Measurements from ENCODE around the gene CLMN. TPM values are rescaled to one million over a fixed set of nuclear protein-coding genes. Genes with fewer than 3 reads are reported as not detected.

Gene CLMN
- total and polyA plus RNA-seq, 2 donors: 0.71 to 1.9 TPM

GRCh38 chr14:95195031-95195430 lies 124.7 kb downstream of the CLMN start:
- Histone ChIP-seq H3K27ac (ENCODE audit: low read depth in 1 of 2, low read length in 1 of 2) (no peak overlapping the region), H3K4me3 (ENCODE audit: low read length in 2 of 2) (no peak overlapping the region), H3K4me1 (ENCODE audit: control insufficient read depth in 2 of 2, insufficient read depth in 2 of 2, low read length in 2 of 2) (peaks cover 0 to 4% of the 10 kb centered on the region in 2 donors), H3K9me3 (ENCODE audit: control insufficient read depth in 2 of 2, insufficient read depth in 1 of 2, low read length in 1 of 2) (no peaks in the 10 kb centered on the region), H3K27me3 (ENCODE audit: control insufficient read depth in 2 of 2, insufficient read depth in 1 of 2, low read length in 1 of 2) (no peaks in the 10 kb centered on the region), H3K36me3 (ENCODE audit: control insufficient read depth in 2 of 2, insufficient read depth in 2 of 2, low read length in 1 of 2) (no peaks in the 10 kb centered on the region)
- DNase-seq (ENCODE audit: low read depth in 6 of 9, low spot score in 9 of 9): no peak
- WGBS: 98% methylated on average over 6 of the region's 6 CpGs

- no peak for DNase-seq (ENCODE audit: low read depth in 6 of 9, low spot score in 9 of 9)
- H3K27ac ChIP-seq (ENCODE audit: low read depth in 1 of 2, low read length in 1 of 2): no peak overlapping the region
- no peak overlapping the region for H3K4me3 ChIP-seq (ENCODE audit: low read length in 2 of 2)
- no peaks in the 10 kb centered on the region for H3K9me3 ChIP-seq (ENCODE audit: control insufficient read depth in 2 of 2, insufficient read depth in 1 of 2, low read length in 1 of 2)
- no peaks in the 10 kb centered on the region for H3K36me3 ChIP-seq (ENCODE audit: control insufficient read depth in 2 of 2, insufficient read depth in 2 of 2, low read length in 1 of 2)
- 93% methylated on average over 6 of the region's 6 CpGs for WGBS
- peaks cover 0 to 4% of the 10 kb centered on the region in 2 donors for H3K4me1 ChIP-seq (ENCODE audit: control insufficient read depth in 2 of 2, insufficient read depth in 2 of 2, low read length in 2 of 2)
- H3K27me3 ChIP-seq (ENCODE audit: control insufficient read depth in 2 of 2, insufficient read depth in 1 of 2, low read length in 1 of 2): no peaks in the 10 kb centered on the region
Measured at GRCh38 chr14:95193081-95193480, 126.6 kb downstream of the CLMN start.

- peaks cover 0 to 4% of the 10 kb centered on the region in 2 donors for H3K4me1 ChIP-seq (ENCODE audit: control insufficient read depth in 2 of 2, insufficient read depth in 2 of 2, low read length in 2 of 2)
- H3K27ac ChIP-seq (ENCODE audit: low read depth in 1 of 2, low read length in 1 of 2): no peak overlapping the region
- 96% methylated on average over 6 of the region's 6 CpGs for WGBS
- no peak overlapping the region for H3K4me3 ChIP-seq (ENCODE audit: low read length in 2 of 2)
- no peak for DNase-seq (ENCODE audit: low read depth in 6 of 9, low spot score in 9 of 9)
- H3K9me3 ChIP-seq (ENCODE audit: control insufficient read depth in 2 of 2, insufficient read depth in 1 of 2, low read length in 1 of 2): no peaks in the 10 kb centered on the region
- H3K36me3 ChIP-seq (ENCODE audit: control insufficient read depth in 2 of 2, insufficient read depth in 2 of 2, low read length in 1 of 2): no peaks in the 10 kb centered on the region
- no peaks in the 10 kb centered on the region for H3K27me3 ChIP-seq (ENCODE audit: control insufficient read depth in 2 of 2, insufficient read depth in 1 of 2, low read length in 1 of 2)
Measured at GRCh38 chr14:95192311-95192710, 127.4 kb downstream of the CLMN start.

GRCh38 chr14:95191445-95192199 lies 128.1 kb downstream of the CLMN start:
- no peaks in the 10 kb centered on the region for H3K27me3 ChIP-seq (ENCODE audit: control insufficient read depth in 2 of 2, insufficient read depth in 1 of 2, low read length in 1 of 2)
- peaks cover 0 to 4% of the 10 kb centered on the region in 2 donors for H3K4me1 ChIP-seq (ENCODE audit: control insufficient read depth in 2 of 2, insufficient read depth in 2 of 2, low read length in 2 of 2)
- no peaks in the 10 kb centered on the region for H3K9me3 ChIP-seq (ENCODE audit: control insufficient read depth in 2 of 2, insufficient read depth in 1 of 2, low read length in 1 of 2)
- no peak for DNase-seq (ENCODE audit: low read depth in 6 of 9, low spot score in 9 of 9)
- H3K27ac ChIP-seq (ENCODE audit: low read depth in 1 of 2, low read length in 1 of 2): no peak overlapping the region
- no peaks in the 10 kb centered on the region for H3K36me3 ChIP-seq (ENCODE audit: control insufficient read depth in 2 of 2, insufficient read depth in 2 of 2, low read length in 1 of 2)
- 85% methylated on average over 21 of the region's 21 CpGs for WGBS
- no peak overlapping the region for H3K4me3 ChIP-seq (ENCODE audit: low read length in 2 of 2)

- Histone ChIP-seq H3K4me3 (ENCODE audit: low read length in 2 of 2) (no peak overlapping the region), H3K36me3 (ENCODE audit: control insufficient read depth in 2 of 2, insufficient read depth in 2 of 2, low read length in 1 of 2) (no peaks in the 10 kb centered on the region), H3K9me3 (ENCODE audit: control insufficient read depth in 2 of 2, insufficient read depth in 1 of 2, low read length in 1 of 2) (no peaks in the 10 kb centered on the region), H3K27ac (ENCODE audit: low read depth in 1 of 2, low read length in 1 of 2) (no peak overlapping the region), H3K27me3 (ENCODE audit: control insufficient read depth in 2 of 2, insufficient read depth in 1 of 2, low read length in 1 of 2) (no peaks in the 10 kb centered on the region), H3K4me1 (ENCODE audit: control insufficient read depth in 2 of 2, insufficient read depth in 2 of 2, low read length in 2 of 2) (peaks cover 0 to 8% of the 10 kb centered on the region in 2 donors)
- no peak for DNase-seq (ENCODE audit: low read depth in 6 of 9, low spot score in 9 of 9)
- WGBS: 89% methylated on average over 7 of the region's 7 CpGs
Measured at GRCh38 chr14:95190857-95191256, 128.9 kb downstream of the CLMN start.

GRCh38 chr14:95190346-95190840 lies 129.3 kb downstream of the CLMN start:
- Histone ChIP-seq H3K27me3 (ENCODE audit: control insufficient read depth in 2 of 2, insufficient read depth in 1 of 2, low read length in 1 of 2) (no peaks in the 10 kb centered on the region), H3K4me1 (ENCODE audit: control insufficient read depth in 2 of 2, insufficient read depth in 2 of 2, low read length in 2 of 2) (peaks cover 0 to 12% of the 10 kb centered on the region in 2 donors), H3K9me3 (ENCODE audit: control insufficient read depth in 2 of 2, insufficient read depth in 1 of 2, low read length in 1 of 2) (no peaks in the 10 kb centered on the region), H3K4me3 (ENCODE audit: low read length in 2 of 2) (no peak overlapping the region), H3K27ac (ENCODE audit: low read depth in 1 of 2, low read length in 1 of 2) (no peak overlapping the region), H3K36me3 (ENCODE audit: control insufficient read depth in 2 of 2, insufficient read depth in 2 of 2, low read length in 1 of 2) (no peaks in the 10 kb centered on the region)
- WGBS: 94% methylated on average over 4 of the region's 4 CpGs
- no peak for DNase-seq (ENCODE audit: low read depth in 6 of 9, low spot score in 9 of 9)

GRCh38 chr14:95189367-95190132 lies 130.2 kb downstream of the CLMN start:
- H3K27me3 ChIP-seq (ENCODE audit: control insufficient read depth in 2 of 2, insufficient read depth in 1 of 2, low read length in 1 of 2): no peaks in the 10 kb centered on the region
- H3K36me3 ChIP-seq (ENCODE audit: control insufficient read depth in 2 of 2, insufficient read depth in 2 of 2, low read length in 1 of 2): no peaks in the 10 kb centered on the region
- peaks cover 0 to 12% of the 10 kb centered on the region in 2 donors for H3K4me1 ChIP-seq (ENCODE audit: control insufficient read depth in 2 of 2, insufficient read depth in 2 of 2, low read length in 2 of 2)
- DNase-seq (ENCODE audit: low read depth in 6 of 9, low spot score in 9 of 9): no peak
- H3K9me3 ChIP-seq (ENCODE audit: control insufficient read depth in 2 of 2, insufficient read depth in 1 of 2, low read length in 1 of 2): no peaks in the 10 kb centered on the region
- 91% methylated on average over 5 of the region's 5 CpGs for WGBS
- H3K27ac ChIP-seq (ENCODE audit: low read depth in 1 of 2, low read length in 1 of 2): no peak overlapping the region
- no peak overlapping the region for H3K4me3 ChIP-seq (ENCODE audit: low read length in 2 of 2)

GRCh38 chr14:95188380-95188779 lies 131.3 kb downstream of the CLMN start:
- H3K4me3 ChIP-seq (ENCODE audit: low read length in 2 of 2): no peak overlapping the region
- peaks cover 0 to 12% of the 10 kb centered on the region in 2 donors for H3K4me1 ChIP-seq (ENCODE audit: control insufficient read depth in 2 of 2, insufficient read depth in 2 of 2, low read length in 2 of 2)
- no peak overlapping the region for H3K27ac ChIP-seq (ENCODE audit: low read depth in 1 of 2, low read length in 1 of 2)

GRCh38 chr14:95185767-95186392 lies 133.8 kb downstream of the CLMN start:
- peak in 1 of 9 donors; percentile 5 for DNase-seq (ENCODE audit: low read depth in 6 of 9, low spot score in 9 of 9)
- Histone ChIP-seq H3K36me3 (ENCODE audit: control insufficient read depth in 2 of 2, insufficient read depth in 2 of 2, low read length in 1 of 2) (no peaks in the 10 kb centered on the region), H3K9me3 (ENCODE audit: control insufficient read depth in 2 of 2, insufficient read depth in 1 of 2, low read length in 1 of 2) (no peaks in the 10 kb centered on the region), H3K27ac (ENCODE audit: low read depth in 1 of 2, low read length in 1 of 2) (peak overlapping the region in 1 of 2 donors; percentile 56), H3K4me1 (ENCODE audit: control insufficient read depth in 2 of 2, insufficient read depth in 2 of 2, low read length in 2 of 2) (peaks cover 0 to 8% of the 10 kb centered on the region in 2 donors), H3K27me3 (ENCODE audit: control insufficient read depth in 2 of 2, insufficient read depth in 1 of 2, low read length in 1 of 2) (no peaks in the 10 kb centered on the region), H3K4me3 (ENCODE audit: low read length in 2 of 2) (no peak overlapping the region)
- 33% methylated on average over 11 of the region's 11 CpGs for WGBS

More at GRCh38 chr14:95188380-95188779, 131.3 kb downstream of the CLMN start:
- no peaks in the 10 kb centered on the region for H3K9me3 ChIP-seq (ENCODE audit: control insufficient read depth in 2 of 2, insufficient read depth in 1 of 2, low read length in 1 of 2)
- no peaks in the 10 kb centered on the region for H3K27me3 ChIP-seq (ENCODE audit: control insufficient read depth in 2 of 2, insufficient read depth in 1 of 2, low read length in 1 of 2)
- no peaks in the 10 kb centered on the region for H3K36me3 ChIP-seq (ENCODE audit: control insufficient read depth in 2 of 2, insufficient read depth in 2 of 2, low read length in 1 of 2)
- no peak for DNase-seq (ENCODE audit: low read depth in 6 of 9, low spot score in 9 of 9)
- WGBS: 95% methylated on average over 3 of the region's 3 CpGs
